Activated CD4-positive, alpha-beta T cell treated with anti-CD3 and anti-CD28 coated beads, Interleukin-2, amount 10 ng/mL, durations not matched to agents 7 days and 5 days (primary cell): ENCODE data around the gene PDE4D. TPM values are rescaled to one million over a fixed set of nuclear protein-coding genes. Genes with fewer than 3 reads are reported as not detected.

Experiments
- CTCF ChIA-PET: fragments of 350-600 bp; sonication (Branson Sonifier 250); formaldehyde crosslinking; loops from one replicate; lab custom pipeline; 2021; ENCODE audit warnings: antibody characterized with exemption; lab: Charles Lee
- POLR2A ChIA-PET: fragments of 350-600 bp; sonication (Branson Sonifier 250); formaldehyde crosslinking; loops from one replicate; lab custom pipeline; 2021; ENCODE audit warnings: antibody characterized with exemption; lab: Charles Lee
- DNase-seq: peaks from one replicate; pipeline ENCODE4 v3.0.0-alpha.2; 2020
- H3K27ac Mint-ChIP-seq: one replicate; pipeline ENCODE4 v1.8.0; 2021; ENCODE audit warnings: mild to moderate bottlenecking, moderate library complexity, mixed read lengths
- H3K27me3 Mint-ChIP-seq: one replicate; pipeline ENCODE4 v1.8.0; 2021; ENCODE audit warnings: mixed read lengths
- H3K36me3 Mint-ChIP-seq: one replicate; pipeline ENCODE4 v1.8.0; 2021; ENCODE audit warnings: low read depth, mixed read lengths
- H3K4me1 Mint-ChIP-seq: one replicate; pipeline ENCODE4 v1.8.0; 2021; ENCODE audit warnings: mixed read lengths
- H3K4me3 Mint-ChIP-seq: one replicate; pipeline ENCODE4 v1.8.0; 2021; ENCODE audit warnings: mild to moderate bottlenecking, moderate library complexity, mixed read lengths
- H3K9me3 Mint-ChIP-seq: one replicate; pipeline ENCODE4 v1.8.0; 2021; ENCODE audit warnings: mixed read lengths
- total RNA-seq, 2 experiments: library from RNA; stranded (reverse); gene quantifications; one replicate each; pipeline ENCODE4 v1.2.3, GENCODE V29; 2021

Gene PDE4D
- total RNA-seq, 2 experiments from 2014 or later = 62.0 to 67.8 TPM

DNA sequence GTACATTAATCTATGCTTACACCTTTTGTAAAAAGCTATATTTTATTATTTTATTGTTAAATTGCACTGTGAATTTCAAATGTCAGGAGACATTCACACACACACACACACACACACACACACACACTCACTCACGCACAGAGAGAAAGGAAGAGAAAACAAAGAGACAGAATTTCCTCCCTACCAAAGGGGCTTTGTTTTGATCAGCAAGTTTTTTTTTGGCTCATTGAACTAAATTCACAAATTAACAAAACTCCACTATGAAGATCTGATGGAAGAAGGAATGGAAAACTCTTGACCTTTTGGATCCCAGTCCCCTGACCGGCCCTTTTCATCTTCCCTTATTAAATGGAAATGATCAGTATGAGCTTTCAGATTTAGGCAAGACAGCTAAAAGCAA lies 161.2 kb downstream of the PDE4D start:
- H3K36me3 Mint-ChIP-seq = no peaks in the 10 kb centered on the region
- CTCF ChIA-PET = interaction anchor here (0.6 to 0.7 kb wide), 2 partner anchors 19 to 30 kb away, joined by 3 read pairs; no protein-coding TSS in a partner anchor

DNA sequence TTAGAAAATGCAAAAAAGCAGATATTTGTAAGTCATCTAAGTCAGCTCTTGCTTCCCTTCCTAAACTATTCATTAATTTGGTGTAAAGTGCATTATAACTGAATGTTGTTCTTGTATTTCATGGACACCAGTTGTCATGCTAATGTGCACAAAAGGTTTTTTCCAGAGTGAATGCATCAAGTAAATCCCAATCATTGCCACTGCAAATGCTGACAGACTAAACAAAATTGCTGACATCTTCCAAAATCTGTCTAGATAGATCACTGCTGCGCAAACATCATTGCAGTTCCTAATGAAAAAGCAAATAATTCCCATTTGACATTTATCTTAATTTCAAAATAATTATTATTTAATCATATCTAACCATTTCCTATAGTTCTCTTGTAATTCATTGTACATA lies 161.7 kb downstream of the PDE4D start:
- no peak for DNase-seq
- Mint-ChIP-seq H3K4me1 (no peaks in the 10 kb centered on the region), H3K27ac (no peak overlapping the region), H3K4me3 (no peak overlapping the region), H3K9me3 (no peaks in the 10 kb centered on the region), H3K27me3 (peaks cover 4% of the 10 kb centered on the region), H3K36me3 (no peaks in the 10 kb centered on the region)
- POLR2A ChIA-PET = no interaction called here
- CTCF ChIA-PET = interaction anchor here (0.7 kb wide), 1 partner anchor 29 kb away, joined by 3 read pairs; no protein-coding TSS in a partner anchor

More for the DNA sequence above, 161.2 kb downstream of the PDE4D start:
- Mint-ChIP-seq H3K4me1 (no peaks in the 10 kb centered on the region), H3K27me3 (peaks cover 3% of the 10 kb centered on the region), H3K9me3 (no peaks in the 10 kb centered on the region), H3K27ac (no peak overlapping the region), H3K4me3 (no peak overlapping the region)
- no peak for DNase-seq
- POLR2A ChIA-PET = no interaction called here

DNA sequence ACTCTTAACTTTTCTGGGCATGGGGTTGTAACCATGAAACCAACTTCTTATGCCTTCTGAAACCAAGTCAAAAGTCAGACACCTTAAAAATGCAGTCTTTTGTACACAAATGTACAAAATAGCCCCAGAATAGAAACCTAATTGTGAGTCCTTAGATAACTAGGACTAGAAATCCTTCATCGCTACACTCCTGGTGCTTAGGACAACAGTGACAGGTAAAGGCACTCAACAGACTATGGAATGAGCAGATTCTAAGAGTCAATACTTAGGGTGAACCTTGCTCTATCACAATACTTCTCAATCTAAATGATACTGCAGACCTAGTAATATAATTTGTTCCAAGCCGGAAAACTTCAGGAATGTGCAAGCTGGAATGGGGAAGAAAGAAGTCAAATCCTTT lies 163.7 kb downstream of the PDE4D start:
- DNase-seq = no peak
- CTCF ChIA-PET = no interaction called here
- no peaks in the 10 kb centered on the region for H3K4me1 Mint-ChIP-seq
- no peaks in the 10 kb centered on the region for H3K36me3 Mint-ChIP-seq
- peaks cover 4% of the 10 kb centered on the region for H3K27me3 Mint-ChIP-seq
- POLR2A ChIA-PET = interaction anchor here (0.6 kb wide), 1 partner anchor 31 kb away, joined by 3 read pairs; no protein-coding TSS in a partner anchor
- no peak overlapping the region for H3K4me3 Mint-ChIP-seq
- H3K27ac Mint-ChIP-seq = no peak overlapping the region
- no peaks in the 10 kb centered on the region for H3K9me3 Mint-ChIP-seq

DNA sequence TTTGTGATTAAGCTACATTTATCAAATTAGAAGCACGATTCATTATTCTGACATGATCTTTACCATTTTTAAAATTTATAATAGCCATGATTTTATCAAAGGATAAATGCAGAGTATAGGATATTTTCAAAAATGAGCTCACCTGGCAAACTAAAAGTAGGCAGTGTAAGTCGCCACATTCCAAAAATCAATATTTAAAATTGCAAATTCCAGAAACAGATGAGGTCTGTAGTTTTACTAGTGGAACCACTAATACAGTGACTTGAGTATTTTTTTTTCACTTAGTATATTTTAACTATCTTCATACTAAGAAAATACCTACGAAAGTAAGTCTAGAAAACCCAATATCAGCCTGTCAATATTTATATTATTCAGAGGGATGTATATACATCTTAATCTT lies 164.2 kb downstream of the PDE4D start:
- Mint-ChIP-seq H3K9me3 (no peaks in the 10 kb centered on the region), H3K4me3 (no peak overlapping the region), H3K36me3 (no peaks in the 10 kb centered on the region), H3K27ac (no peak overlapping the region), H3K27me3 (peaks cover 4% of the 10 kb centered on the region), H3K4me1 (no peaks in the 10 kb centered on the region)
- ChIA-PET POLR2A (no interaction called here), CTCF (no interaction called here)
- no peak for DNase-seq

DNA sequence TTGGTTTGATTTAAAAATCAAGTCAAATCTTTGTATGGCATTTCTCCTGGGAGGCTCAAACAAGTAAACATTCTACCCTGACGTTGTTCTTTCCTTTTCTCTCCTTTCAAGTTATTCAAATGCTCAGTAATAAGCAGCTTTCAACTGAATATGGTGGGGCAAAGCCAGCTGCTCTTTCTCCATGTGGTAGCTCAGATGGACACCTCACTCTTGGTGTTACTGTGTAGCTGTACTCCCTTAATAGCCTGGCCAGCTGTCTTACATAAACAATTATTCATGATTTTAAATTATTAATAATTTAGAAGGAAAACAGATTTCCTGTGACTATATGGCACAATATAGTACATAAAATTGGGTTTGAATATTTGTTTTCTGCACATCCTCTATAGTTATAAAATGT lies 165.2 kb downstream of the PDE4D start:
- Mint-ChIP-seq H3K9me3 (no peaks in the 10 kb centered on the region), H3K4me1 (no peaks in the 10 kb centered on the region), H3K27ac (no peak overlapping the region), H3K36me3 (no peaks in the 10 kb centered on the region), H3K4me3 (no peak overlapping the region), H3K27me3 (peaks cover 4% of the 10 kb centered on the region)
- POLR2A ChIA-PET = no interaction called here
- CTCF ChIA-PET = no interaction called here
- DNase-seq = no peak

DNA sequence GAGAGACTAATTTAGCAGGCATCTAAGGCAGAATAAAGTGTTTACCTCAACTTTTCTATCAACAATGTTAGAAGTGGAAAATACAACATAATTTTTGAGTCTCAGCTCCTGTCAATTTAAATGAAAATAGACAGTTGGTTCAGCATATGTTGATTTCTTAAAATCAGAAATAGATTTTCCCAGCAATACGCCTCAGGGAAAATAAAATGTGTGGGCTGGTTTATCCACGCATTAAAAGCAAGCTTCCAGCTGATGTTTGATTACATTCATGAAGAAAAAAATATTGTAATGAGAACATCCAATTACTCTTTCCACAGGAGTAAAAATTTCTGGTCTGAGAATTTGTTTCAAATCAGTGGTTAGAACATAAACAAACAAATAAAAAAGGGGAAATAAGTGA lies 166.3 kb downstream of the PDE4D start:
- POLR2A ChIA-PET = no interaction called here
- Mint-ChIP-seq H3K4me3 (no peak overlapping the region), H3K36me3 (no peaks in the 10 kb centered on the region), H3K4me1 (no peaks in the 10 kb centered on the region), H3K27ac (no peak overlapping the region), H3K9me3 (no peaks in the 10 kb centered on the region), H3K27me3 (peaks cover 4% of the 10 kb centered on the region)
- no peak for DNase-seq
- CTCF ChIA-PET = no interaction called here

DNA sequence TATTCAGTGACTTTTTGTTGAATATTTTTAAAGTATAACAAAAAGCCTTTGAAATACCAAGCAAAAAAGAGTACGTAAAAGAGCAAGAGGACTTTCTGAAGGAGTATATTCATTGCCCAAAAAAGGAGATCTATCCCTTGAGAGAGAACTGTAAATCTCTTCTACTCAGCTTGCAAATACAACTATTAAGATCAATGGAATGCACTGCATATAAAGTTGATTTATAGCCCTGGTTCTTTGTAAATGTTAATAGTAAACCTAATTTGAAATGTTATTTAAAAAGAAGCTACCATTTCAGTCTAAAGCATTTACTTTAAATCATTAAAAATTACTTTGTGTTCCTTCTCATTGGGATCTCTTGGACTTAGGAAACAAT lies 168.1 kb downstream of the PDE4D start:
- Mint-ChIP-seq H3K9me3 (no peaks in the 10 kb centered on the region), H3K27me3 (peaks cover 6% of the 10 kb centered on the region), H3K4me3 (no peak overlapping the region), H3K4me1 (no peaks in the 10 kb centered on the region), H3K27ac (no peak overlapping the region), H3K36me3 (no peaks in the 10 kb centered on the region)
- DNase-seq = no peak
- POLR2A ChIA-PET = no interaction called here
- CTCF ChIA-PET = no interaction called here

DNA sequence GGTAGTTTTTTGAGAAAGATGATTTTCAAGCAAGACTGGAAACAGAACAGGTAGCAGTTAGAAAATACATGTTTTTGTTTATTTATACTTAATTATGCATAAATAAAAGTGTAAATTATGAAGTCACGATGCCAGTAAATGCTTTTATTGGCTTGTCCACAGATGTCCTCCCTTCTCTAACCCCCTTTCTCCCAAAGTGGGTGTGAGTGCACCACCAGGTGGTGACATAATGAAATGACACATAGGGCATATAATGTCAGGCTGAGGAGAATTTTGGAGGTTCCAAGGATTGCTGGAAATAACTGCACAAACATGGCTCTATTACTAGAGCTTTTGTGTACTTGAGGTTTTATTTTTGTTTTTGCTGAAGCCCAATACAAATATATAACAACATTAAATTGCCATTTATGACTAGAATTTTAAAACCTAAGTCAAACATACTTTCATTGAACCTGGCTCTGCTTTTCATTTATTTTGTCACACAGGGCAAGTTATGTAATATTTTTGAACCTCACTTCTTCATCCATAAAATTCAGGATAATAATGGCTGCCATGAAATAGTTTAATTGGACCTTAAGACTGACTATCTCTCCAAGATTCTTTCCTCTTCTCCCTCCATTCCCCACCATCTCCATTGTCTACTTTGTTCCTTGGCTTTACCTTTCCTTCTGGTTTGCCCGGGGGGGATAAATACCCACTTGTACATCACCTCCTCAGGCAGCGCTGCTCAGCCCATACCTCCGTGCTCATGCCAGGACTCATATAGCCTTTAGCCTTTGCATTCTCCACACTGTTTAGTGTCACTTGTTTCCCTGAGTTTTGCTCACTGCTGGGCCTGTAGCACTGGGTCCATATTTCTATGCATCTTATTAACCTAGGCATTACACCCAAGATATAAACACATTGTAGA lies 168.8 kb downstream of the PDE4D start:
- DNase-seq = peak; percentile 9
- no peaks in the 10 kb centered on the region for H3K4me1 Mint-ChIP-seq
- no peaks in the 10 kb centered on the region for H3K36me3 Mint-ChIP-seq
- H3K27ac Mint-ChIP-seq = no peak overlapping the region
- peaks cover 6% of the 10 kb centered on the region for H3K27me3 Mint-ChIP-seq
- no peak overlapping the region for H3K4me3 Mint-ChIP-seq
- CTCF ChIA-PET = interaction anchor here (0.9 kb wide), 1 partner anchor 60 kb away, joined by 3 read pairs; no protein-coding TSS in a partner anchor
- H3K9me3 Mint-ChIP-seq = no peaks in the 10 kb centered on the region
- POLR2A ChIA-PET = no interaction called here

DNA sequence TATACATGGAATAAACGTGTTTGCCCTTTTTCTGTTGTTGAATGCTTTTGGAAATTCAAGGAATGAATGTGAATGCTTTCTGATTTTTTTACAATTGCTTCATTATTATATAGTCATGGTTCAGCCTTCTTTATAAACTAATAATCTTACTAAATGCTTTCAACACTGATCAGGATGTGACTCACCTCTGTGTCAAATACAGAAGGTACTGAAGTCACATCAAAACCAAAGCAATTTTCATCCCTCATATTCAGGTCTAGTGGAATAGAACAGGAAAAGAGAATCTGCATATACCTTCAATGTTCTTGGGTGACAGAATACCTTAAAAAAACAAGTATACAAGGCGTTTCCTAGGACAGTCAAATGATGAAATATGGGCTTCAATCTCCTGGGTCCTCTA lies 170.7 kb downstream of the PDE4D start:
- Mint-ChIP-seq H3K9me3 (no peaks in the 10 kb centered on the region), H3K27me3 (peaks cover 4% of the 10 kb centered on the region), H3K4me3 (no peak overlapping the region), H3K36me3 (no peaks in the 10 kb centered on the region), H3K27ac (no peak overlapping the region), H3K4me1 (no peaks in the 10 kb centered on the region)
- ChIA-PET POLR2A (no interaction called here), CTCF (no interaction called here)
- DNase-seq = no peak

DNA sequence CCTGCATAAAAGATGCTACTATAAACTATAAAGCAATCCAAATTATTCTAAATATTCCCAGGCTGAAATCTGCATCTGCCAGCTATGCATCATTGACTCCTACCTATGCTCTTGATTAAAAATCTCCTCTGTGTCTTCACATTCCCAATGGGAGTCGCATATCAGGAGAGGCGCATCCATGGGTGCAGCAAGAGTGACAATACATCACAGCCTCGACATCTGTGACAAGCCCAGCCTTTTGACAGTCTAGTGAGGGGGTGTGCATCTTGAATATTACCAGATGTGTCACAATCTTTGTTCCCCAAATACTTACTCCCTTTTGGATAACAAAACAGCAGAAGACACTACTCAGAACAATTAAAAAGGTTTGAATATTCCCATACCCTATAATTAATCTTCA lies 171.8 kb downstream of the PDE4D start:
- ChIA-PET POLR2A (no interaction called here), CTCF (no interaction called here)
- Mint-ChIP-seq H3K9me3 (no peaks in the 10 kb centered on the region), H3K27me3 (peaks cover 2% of the 10 kb centered on the region), H3K36me3 (no peaks in the 10 kb centered on the region), H3K4me3 (no peak overlapping the region), H3K4me1 (no peaks in the 10 kb centered on the region), H3K27ac (no peak overlapping the region)
- no peak for DNase-seq

DNA sequence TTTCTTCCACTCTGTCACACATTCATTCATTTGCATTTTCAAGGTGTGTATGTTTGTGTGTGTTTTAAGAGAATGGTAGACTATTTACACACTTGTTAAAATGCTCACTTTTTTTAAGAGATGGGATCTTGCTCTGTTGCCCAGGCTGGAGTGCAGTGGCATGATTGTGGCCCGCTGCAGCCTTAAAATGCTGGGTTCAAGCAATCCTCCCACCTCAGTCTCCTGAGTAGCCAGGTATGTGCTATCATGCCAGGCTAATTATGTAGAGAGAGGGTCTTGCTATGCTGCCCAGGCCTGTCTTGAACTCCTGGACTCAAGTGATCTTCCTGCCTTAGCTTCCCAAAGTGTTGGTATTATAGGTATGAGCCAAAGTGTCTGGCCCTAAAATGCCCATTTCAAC lies 173.5 kb downstream of the PDE4D start:
- ChIA-PET CTCF (no interaction called here), POLR2A (no interaction called here)
- H3K27me3 Mint-ChIP-seq = peaks cover 2% of the 10 kb centered on the region
- no peak overlapping the region for H3K27ac Mint-ChIP-seq
- no peak overlapping the region for H3K4me3 Mint-ChIP-seq
- H3K4me1 Mint-ChIP-seq = no peaks in the 10 kb centered on the region
- no peak for DNase-seq
- H3K9me3 Mint-ChIP-seq = no peaks in the 10 kb centered on the region
- no peaks in the 10 kb centered on the region for H3K36me3 Mint-ChIP-seq

DNA sequence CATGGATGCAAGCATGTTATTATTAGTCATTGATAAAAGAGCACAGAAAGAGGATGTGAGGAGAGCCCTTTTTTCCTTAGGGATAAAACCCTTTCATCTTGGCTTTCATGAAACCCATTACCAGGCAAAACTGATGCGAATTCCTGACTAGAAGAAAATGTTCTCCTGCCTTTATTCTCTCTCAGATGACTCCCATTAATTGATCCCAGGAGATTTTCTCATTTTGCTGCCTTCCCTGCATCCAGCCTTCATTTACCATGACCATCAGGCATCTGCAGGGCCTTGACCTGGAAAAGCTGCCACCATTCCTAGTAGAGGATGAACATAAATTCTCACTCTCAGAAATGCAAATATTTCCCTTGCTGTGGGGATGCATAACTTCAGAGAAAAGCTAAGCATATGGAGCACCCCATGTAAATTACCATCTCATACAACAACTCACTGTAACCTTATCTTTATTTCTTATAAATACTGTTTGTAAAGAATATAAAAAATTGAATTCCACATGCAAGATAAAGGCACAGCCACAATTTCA lies 176.5 kb downstream of the PDE4D start:
- CTCF ChIA-PET = no interaction called here
- Mint-ChIP-seq H3K4me1 (no peaks in the 10 kb centered on the region), H3K36me3 (no peaks in the 10 kb centered on the region), H3K9me3 (peaks cover 12% of the 10 kb centered on the region), H3K27ac (no peak overlapping the region), H3K27me3 (peaks cover 2% of the 10 kb centered on the region), H3K4me3 (no peak overlapping the region)
- POLR2A ChIA-PET = no interaction called here
- DNase-seq = no peak

DNA sequence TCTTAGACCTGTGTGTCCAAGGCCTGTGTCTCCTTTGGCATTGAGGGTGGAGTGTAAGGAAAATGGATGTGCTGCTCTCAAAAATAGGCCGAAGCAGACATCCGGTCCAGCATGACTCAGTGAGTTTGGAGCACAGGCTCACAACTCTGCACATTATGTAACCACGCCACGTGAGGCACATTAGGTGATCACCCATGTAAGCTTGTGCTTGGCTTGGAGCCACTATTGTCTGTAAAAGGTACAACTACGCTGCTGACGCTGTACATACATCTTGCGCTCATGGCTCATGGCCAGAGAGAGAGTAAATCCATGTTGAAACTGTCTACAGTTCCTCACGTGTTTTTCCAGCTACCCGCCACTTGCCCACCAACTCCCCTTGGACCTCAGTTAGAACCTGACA lies 177.5 kb downstream of the PDE4D start:
- no peaks in the 10 kb centered on the region for H3K36me3 Mint-ChIP-seq
- peaks cover 12% of the 10 kb centered on the region for H3K9me3 Mint-ChIP-seq
- no peaks in the 10 kb centered on the region for H3K27me3 Mint-ChIP-seq
- no peak for DNase-seq
- no peak overlapping the region for H3K27ac Mint-ChIP-seq
- POLR2A ChIA-PET = no interaction called here
- CTCF ChIA-PET = no interaction called here
- H3K4me3 Mint-ChIP-seq = no peak overlapping the region
- no peaks in the 10 kb centered on the region for H3K4me1 Mint-ChIP-seq
